GM18499 (cell line): Measurements from ENCODE around the gene TPM2.
"Not testable (repeated sequence)": the region's sequence is repeated elsewhere in the genome, so short reads cannot be mapped to it uniquely, and the experiment has no call there.

Source experiments
- ATAC-seq: cut with Tn5 transposase; IDR thresholded peaks from one replicate; pipeline ENCODE4 v1.9.1; 2021; ENCODE audit warnings: moderate number of reproducible peaks; ENCODE audit not compliant: insufficient read depth, unreplicated experiment

The TPM2 gene

DNA sequence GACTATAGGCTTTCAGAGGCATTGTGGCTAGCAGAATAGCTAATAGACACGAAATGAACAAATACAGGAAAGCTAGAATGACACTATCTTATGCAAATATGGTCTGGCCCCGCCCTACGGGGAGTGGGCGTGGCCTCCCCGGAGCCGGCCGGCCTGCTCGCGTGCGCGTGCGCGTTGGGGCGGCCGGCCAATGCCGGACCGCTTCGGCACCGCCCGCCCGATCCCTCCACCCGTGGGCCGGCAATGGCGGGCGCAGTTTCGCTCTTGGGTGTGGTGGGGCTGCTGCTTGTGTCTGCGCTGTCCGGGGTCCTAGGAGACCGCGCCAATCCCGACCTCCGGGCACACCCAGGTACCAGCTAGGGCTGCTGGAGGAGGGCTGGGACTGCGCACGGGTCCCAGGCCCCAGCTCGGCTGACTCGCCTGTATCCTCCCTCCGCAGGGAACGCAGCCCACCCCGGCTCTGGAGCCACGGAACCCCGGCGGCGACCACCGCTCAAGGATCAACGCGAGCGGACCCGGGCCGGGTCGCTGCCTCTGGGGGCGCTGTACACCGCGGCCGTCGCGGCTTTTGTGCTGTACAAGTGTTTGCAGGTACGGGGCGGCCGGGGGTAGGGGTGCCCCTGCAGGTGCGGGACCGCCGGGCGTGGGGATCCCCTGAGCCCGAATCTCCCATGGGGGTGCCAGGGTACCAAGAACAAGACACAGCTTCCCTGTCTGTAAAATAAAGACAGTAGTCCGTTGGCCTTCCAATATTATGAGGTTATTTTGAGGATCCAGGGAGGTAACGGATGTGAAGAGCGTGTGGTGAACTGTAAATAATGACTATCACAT lies 31.4 kb downstream of the TPM2 start, which contains the start of gene CCDC107:
CCDC107 (plus strand) TSS at position 156 of the 831 bp plus-strand sequence; CDS start at position 244, 88 bp downstream.
- peak; percentile 31 for ATAC-seq

DNA sequence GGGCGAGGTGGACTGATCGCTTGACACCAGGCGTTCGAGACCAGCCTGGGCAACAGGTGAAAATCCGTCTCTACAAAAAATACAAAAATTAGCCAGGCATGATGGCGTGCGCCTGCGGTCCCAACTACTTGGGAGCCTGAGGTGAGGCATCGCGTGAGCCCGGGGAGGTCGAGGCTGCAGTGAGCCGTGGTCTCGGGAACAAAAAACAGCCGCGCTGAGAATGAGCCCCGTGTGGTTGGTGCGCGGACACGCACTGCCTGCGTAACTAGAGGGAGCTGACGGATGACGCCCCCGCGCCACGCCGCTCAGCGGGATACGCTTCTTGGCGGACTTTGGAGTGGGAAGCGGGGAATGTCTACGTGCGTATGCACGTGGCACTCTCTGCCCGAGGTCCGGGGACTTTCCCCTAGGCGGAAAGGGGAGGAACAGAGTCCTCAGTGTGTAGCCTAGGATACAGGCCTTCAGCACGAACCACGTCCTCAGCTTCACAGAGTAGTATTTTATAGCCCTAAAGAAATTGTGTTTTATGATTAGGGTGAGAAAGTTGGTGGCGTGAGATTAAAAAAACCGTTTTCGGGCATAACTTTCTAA lies 32.1 kb downstream of the TPM2 start, which contains the start of gene RMRP:
RMRP (minus strand) TSS at position 474 of the 591 bp plus-strand sequence.
- ATAC-seq: peak; percentile 85

DNA sequence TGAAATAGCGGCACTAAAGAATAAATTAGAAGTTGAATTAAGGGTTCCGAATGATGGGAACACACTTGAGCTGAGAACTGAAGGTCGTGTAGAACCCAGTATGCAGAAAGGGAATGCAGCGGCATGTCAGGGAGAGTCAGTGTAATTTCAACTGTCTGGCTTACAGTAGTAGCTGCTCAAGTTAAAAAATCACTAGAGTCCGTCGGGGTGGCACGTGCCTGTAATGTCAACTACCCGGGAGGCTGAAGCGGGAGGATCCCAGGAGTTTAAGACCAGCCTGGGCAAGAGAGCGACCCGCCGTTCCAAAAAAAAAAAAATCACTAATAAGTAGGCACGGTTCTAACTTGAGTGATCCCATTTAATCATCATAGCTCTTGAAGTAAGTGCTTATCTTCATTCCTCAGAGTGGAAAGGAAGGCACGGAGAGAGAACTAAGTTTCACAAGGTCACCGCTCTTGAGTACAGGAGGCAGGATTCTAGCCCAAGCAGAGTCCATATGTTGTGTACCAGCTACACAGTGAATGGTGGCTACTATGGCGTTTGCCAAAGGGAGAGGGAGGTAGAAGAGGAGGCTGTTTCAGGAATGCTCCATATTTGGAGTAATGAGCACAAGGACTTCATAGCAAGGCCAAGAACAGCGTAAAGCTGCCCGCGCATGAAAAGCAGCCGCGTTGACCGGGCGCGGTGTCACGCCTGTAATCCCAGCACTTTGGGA lies 32.7 kb downstream of the TPM2 start:
- ATAC-seq: no peak

DNA sequence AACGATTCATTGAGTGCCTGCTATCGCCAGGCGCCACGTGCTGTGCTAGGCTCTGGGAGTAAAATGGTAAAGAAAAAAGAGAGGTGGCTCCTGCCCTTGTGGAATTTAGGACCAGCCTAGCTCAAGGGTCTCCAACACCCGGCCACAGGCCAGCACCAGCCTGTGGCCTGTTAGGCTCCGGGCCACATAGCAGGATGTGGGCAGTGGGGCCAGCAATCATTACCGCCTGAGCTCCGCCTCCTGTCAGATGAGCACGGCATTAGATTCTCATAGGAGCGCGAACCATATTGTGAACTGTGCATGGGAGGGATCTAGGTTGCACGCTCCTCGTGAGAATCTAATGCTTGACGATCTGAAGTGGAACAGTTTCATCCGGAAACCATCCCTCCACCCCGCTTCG lies 33.4 kb downstream of the TPM2 start:
- no peak for ATAC-seq

DNA sequence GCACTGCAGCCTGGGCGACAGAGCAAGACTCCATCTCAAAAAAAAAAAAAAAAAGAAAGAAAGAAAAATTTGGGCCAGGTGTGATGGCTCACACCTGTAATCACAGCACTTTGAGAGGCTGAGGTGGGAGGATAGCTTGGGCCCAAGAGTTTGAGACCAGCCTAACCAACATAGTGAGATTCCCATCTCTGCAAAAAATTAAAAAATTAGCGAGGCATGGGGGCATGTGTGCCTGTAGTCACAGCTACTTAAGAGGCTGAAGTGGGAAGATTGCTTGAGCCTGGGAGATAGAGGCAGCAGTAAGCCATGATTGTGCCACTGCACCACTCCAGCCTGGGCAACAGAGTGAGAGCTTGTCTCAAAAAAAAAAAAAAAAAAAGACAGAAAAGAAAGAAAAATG lies 36.1 kb downstream of the TPM2 start:
- no peak for ATAC-seq

DNA sequence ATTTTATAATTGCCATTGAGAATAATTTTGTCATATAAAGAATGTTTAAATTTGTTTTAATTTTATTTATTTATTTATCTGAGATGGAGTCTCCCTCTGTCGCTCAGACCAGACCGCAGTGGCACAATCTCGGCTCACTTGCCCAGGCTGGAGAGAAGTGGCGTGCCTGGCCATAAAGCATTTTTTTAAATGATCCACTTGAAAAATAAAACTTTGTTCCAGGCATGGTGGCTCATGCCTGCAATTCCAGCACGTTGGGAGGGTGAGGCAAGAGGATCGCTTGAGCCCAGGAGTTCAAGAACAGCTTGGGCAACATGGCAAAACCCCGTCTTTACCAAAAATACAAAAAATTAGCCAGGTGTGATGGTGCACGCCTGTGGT lies 36.9 kb downstream of the TPM2 start:
- ATAC-seq: no peak

DNA sequence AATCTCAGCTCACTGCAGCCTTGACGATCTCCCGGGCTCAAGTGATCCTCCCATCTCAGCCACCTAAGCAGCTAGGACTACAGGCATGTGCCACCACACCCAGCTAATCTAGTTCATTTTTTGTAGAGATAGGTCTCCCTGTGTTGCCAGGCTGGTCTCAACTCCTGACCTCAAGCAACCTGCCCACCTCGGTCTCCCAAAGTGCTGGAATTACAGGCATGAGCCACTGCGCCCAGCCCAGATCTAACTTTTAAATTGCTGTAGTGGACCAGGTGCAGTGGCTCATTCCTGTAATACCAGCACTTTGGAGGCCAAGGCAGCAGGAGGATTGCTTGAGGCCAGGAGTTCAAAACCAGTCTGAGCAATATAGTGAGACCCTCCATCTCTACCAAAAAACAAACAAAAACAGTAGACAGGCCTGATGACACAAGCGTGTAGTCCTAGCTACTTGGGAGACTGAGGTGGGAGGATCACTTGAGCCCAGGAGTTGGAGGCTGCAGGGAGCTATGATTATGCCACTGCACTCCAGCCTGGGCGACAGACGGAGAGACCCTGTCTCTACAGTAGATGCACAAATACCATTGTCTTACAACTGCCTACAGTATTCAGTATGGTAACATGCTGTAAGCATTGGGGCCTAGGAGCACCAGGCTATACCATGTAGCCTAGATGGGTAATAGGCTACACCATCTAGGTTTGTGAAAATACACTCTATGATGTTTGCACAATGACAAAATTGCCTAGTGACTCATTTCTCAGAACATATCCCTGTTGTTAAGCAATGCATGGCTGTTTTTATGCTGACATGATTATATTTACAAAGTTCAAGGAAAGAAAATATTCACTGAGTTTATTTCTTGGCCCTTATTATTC lies 37.5 kb downstream of the TPM2 start:
- no peak for ATAC-seq

DNA sequence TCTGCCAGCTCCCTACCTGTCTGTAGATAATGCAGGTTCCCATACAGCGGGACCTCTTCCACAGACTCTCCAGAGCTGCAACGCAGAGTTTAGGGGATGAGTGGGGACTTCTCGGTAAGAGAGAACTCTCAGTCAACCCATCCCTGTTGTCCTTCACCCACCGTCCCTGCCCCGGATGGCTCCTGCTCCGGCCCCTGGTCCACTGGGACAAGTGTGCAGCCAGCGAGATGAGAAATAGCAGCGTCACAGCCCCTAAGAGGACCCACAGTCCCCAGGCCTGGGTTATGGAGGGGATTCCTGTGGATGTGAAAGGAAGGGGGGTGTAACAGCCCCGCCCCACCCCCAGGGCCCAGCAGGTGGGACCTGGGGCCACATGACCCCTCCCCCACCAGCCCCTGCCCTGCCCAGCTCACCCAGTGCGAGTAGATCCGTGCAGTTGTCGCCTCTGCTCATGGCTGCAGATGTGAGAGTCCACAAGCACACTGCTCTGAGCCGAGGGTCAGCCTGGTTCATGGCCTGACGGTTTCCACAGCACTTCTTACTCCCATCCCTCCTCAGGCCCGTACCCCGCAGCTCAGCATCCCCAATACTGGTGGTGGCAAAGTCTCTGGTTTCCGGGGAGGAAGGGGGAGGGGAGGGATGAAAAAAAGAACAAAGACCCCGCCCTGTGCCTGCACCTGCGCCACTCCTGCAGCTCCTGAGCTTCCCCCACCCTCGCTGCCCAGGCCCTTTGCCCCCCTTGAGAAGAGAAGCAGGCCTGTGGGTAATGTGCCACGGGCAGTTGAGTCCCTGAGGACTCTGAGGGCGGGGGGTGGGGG lies 39.2 kb downstream of the TPM2 start, which contains the start of gene SIT1:
SIT1 (minus strand) TSS at position 591 of the 818 bp plus-strand sequence; CDS start at position 513, 78 bp downstream.
- no peak for ATAC-seq

DNA sequence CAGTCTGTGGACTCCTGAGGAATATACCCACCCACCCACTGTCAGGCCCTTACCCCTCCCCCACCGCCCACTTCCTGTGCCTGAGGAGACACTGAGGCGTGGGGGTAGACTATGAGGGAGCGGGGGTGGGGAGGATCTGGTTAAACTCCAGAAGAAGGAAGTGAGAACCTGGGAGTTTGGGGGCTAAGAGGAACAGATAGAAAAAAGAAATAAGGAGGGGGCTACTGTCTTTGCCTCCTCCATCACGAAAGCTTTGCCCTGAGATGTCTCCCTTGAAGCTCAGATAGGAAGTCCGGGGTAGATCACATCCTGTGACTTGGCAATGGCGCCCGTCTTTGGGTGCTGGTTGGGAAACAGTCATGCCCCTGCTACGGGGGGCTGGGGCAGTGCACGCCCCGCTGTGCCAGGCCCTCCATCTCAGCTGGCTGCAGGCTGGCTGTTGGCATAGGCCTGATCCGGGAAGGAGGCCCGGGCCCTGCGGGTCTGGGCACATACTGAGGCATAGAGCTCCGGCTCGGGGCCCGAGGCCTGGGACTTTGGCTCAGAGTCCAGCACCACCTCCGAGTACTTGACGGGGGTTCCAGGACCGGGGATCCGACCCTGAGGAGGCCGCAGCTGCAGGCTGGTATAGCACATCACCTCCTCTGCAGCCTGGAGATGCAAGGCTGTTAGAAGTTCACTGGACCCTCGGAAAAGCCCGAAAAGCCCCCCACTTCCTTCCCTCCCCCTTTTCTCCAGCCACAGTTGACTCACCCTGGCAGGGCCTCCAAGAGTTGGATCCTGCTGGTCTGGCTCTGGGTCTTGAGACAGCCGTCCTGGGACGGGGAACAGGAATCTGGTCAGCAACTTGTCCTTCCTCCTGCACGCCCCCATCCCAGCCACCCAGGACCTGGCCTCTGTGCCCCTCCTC lies 40.0 kb downstream of the TPM2 start:
- no peak for ATAC-seq

DNA sequence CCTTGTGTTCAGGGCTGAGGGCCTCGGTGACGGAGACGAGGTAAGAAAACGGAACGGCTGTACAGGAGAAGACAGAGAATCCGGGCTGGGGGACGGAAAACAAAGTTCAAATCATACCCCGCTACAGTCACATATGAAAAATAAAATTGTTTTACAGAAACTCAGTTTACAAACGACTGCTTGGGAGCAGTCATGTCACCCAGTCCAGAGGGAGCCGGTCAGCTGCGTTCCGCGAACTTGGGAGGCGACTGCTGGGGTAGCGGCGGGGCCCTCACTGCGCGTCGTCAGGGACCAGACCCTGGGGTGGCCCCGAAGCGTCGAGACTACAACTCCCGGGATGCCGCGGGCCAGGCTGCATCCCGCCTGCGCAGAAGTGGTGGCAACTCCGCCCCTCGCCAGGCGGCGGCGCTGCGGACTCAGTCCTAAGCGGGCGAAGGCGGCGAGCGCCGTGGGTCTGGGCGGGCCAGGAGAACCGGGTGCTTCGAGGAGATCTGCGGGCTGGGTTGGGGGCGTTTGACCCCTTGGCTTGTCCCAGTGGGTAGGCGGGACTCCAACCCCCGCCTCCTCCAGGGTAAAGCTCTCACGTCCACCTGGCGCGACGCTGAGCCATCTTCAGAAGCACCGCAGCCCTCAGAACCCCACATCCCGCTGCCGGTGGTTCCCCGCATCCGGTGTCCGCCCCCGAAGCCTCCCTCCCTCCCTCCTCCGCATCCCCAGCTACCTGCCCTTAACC lies 43.0 kb downstream of the TPM2 start:
- peak; percentile 74 for ATAC-seq

DNA sequence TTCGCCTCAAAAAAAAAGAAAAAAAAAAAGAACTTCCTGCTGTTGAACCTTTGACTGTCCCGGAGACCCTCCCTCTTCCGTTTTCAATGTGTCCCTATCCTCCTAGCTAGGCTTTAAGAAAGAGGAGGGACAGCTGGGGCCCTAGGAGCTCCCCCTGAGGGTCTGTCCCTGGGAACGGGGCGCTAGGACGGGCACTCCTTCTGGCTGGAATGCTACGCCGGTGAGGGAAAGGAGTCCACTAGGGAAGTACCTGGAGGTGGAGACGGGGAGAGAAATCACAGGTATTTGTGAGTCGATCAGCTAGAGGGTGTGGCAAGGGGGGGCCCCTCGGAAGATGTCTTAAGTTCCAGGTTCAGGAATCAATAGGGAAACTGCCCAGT lies 43.6 kb downstream of the TPM2 start:
- ATAC-seq: no peak

DNA sequence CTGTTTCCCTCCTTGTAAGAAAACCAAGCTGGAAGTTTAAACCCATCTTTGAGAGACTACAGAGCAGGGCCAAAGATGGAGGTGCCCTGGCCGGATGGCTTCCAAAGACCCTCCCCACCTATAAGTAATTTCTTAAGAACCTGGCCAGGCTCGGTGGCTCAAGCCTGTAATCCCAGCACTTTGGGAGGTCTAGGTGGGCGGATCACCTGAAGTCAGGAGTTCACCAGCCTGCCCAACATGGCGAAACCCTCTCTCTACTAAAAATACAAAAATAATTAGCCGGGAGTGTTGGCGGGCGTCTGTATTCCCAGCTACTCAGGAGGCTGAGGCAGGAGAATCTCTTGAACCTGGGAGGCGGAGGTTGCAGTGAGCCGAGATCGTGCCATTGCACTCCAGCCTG lies 44.0 kb downstream of the TPM2 start:
- not testable (repeated sequence) for ATAC-seq

DNA sequence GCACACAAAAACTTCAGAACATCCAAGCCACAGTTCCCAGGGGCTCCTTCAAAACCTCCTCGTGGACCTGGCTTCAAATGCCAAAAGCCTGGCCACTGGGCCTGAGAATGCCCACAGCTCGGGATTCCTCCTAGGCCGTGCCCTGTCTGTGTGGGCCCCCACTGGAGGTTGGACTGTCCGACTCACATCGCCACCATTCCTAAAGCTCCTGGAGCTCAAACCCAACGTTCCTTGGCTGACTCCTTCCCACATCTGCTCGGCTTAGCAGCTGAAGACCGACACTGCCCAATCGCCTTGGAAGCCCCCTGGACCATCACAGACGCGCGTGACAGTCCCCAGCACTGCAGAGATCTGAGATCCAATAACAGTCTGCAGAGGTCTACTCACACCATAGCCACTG lies 46.7 kb downstream of the TPM2 start:
- no peak for ATAC-seq

DNA sequence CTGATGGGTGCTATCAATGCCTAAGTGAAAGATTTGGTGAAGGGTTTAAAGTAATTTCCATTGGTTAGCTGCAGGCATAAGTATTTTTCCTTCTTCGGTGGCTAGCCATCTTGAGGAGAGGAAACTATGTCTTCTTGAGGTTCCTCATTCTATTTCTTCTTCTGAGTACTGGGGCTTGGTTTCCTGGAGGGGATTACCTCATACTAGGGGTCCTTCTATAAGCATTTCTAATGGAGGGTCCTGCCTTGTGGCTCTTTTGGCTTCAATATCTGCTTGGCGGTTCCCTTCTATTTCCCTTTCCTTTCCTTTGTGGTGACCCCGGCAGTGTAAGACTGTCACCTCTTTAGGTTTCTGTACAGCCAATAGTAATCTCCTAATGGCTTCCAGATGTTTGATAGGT lies 48.2 kb downstream of the TPM2 start:
- ATAC-seq: not testable (repeated sequence)

DNA sequence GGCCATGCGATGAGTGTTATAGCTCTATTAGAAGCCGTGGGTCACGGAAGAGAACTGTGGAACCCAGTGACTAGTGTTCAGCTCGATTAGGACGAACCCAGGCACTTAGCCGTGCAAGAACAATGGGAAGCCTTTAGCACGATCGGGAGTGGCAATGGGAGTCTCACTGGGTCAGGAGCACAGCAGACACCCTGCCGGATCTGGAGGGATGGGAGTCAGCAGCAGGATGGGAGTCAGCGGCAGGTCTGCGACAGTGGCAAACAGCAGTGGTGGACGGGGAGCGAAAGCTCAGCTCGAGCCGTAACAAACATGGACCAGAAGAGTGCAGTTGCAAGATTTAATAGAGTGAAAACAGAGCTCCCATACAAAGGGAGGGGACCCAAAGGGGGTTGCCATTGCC lies 49.3 kb downstream of the TPM2 start:
- ATAC-seq: not testable (repeated sequence)

DNA sequence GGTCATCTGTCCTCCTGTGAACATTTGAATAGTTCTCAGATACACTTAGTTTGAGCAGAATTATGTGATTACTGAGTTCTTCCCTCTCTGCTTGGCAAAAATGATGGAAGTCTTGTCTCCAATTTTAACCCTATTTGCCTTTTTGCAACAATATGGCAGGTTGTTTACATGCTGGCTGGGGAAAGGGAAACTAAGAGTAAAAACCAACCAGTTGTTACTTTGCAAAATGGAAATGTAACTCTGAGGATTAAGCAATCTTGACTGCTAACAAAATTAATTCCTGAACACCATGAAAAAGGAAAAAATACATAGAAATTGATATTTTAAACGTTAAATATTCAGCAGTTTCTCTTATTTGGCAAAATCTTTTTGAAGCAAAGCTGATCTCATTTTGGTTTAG lies 50.1 kb downstream of the TPM2 start:
- ATAC-seq: no peak

DNA sequence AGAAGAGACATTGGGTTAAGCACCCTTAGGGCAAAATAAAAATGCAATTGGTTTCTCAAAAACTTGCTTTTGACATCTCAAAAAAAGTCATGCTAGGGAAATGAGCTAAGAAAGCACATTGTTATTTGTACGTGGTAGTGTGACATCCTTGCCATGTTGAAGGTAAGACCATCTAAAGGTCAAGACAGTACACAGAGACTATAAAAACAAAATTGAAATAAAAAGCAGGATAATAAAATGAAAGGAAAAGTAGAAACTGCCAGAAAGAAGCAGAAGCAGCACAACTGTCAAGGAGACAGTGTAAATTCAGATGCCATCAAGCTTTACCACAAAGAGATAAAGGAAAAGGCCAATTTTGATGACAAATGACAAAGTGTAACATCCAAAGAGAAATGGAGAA lies 50.5 kb downstream of the TPM2 start:
- ATAC-seq: not testable (repeated sequence)

DNA sequence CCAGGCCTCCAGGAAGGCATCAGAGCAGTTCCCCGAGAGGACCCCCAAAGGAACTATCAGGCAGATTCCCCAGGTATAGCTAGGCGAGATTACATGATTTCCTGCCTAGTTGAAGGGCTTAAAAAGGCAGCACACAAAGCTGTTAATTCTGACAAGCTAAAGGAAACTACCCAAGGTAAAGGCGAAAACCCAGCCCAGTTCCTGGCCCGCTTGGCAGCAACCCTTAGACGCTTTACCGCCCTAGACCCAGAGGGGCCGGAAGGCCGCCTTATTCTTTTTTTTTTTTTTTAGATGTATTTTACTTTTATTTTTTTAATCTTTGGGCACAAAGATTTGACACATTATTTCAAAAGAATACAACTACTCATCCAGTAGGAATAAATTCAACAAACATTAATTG lies 51.0 kb downstream of the TPM2 start:
- not testable (repeated sequence) for ATAC-seq
